CD14-positive monocyte (primary cell): ENCODE results near the gene OR2M3. TPM values are rescaled to one million over a fixed set of nuclear protein-coding genes. Genes with fewer than 3 reads are reported as not detected.

Source experiments
- DNase-seq, 3 donors: peaks; one replicate each; pipeline ENCODE4 v3.0.0-alpha.2; 2011 to 2022
- H2AFZ ChIP-seq: 2 replicates; pipeline ENCODE4 v1.6.0; 2012; ENCODE audit warnings: mild to moderate bottlenecking, low read depth, low read length, inconsistent platforms; ENCODE audit not compliant: insufficient read depth, poor library complexity, severe bottlenecking
- H3K27ac ChIP-seq, 2 donors: 1 replicate in 1 of 2; 2 replicates in 1 of 2; pipeline ENCODE4 v1.5.1; 2012 to 2013; ENCODE audit warnings: low read length in 2 of 2, control low read depth in 1 of 2, inconsistent platforms in 1 of 2, low read depth in 1 of 2, mild to moderate bottlenecking in 1 of 2
- H3K27me3 ChIP-seq, 2 donors: one replicate each; pipeline versions ENCODE4 v1.6.0 to v1.6.1; 2011 to 2013; ENCODE audit warnings: low read length in 2 of 2; ENCODE audit not compliant: control insufficient read depth in 2 of 2, insufficient read depth in 2 of 2
- H3K36me3 ChIP-seq, 2 donors: replicated peaks in 1 of 2; 1 replicate in 1 of 2; 2 replicates in 1 of 2; pipeline versions ENCODE4 v1.5.1 to v1.6.1; 2012 to 2013; ENCODE audit warnings: low read length in 2 of 2, control low read depth in 1 of 2, inconsistent platforms in 1 of 2, mild to moderate bottlenecking in 1 of 2; ENCODE audit not compliant: insufficient read depth in 2 of 2, control insufficient read depth in 1 of 2
- H3K4me1 ChIP-seq, 2 donors: 1 replicate in 1 of 2; 2 replicates in 1 of 2; pipeline versions ENCODE4 v1.5.1 to v1.6.1; 2012 to 2013; ENCODE audit warnings: low read length in 2 of 2, control low read depth in 1 of 2, inconsistent platforms in 1 of 2, mild to moderate bottlenecking in 1 of 2, moderate library complexity in 1 of 2; ENCODE audit not compliant: insufficient read depth in 2 of 2, control insufficient read depth in 1 of 2
- H3K4me2 ChIP-seq: replicated peaks from 2 replicates; pipeline ENCODE3; 2012; ENCODE audit warnings: low read length, moderate library complexity, mild to moderate bottlenecking; ENCODE audit not compliant: poor library complexity, severe bottlenecking; ENCODE audit errors: extremely low read depth
- H3K4me3 ChIP-seq, 3 experiments: fragments of 200-600 bp in 1 of 3; sonication (generic) in 1 of 3; replicated peaks in 1 of 3; 1 replicate in 2 of 3; 2 replicates in 1 of 3; pipeline ENCODE4 v1.5.1; 2011 to 2013; ENCODE audit warnings: low read length in 3 of 3, mild to moderate bottlenecking in 3 of 3, control low read depth in 2 of 3, low read depth in 2 of 3, inconsistent platforms in 1 of 3, moderate library complexity in 1 of 3
- H3K79me2 ChIP-seq: 2 replicates; pipeline ENCODE4 v1.6.0; 2012; ENCODE audit warnings: mild to moderate bottlenecking, control low read depth, inconsistent platforms, low read length, moderate library complexity; ENCODE audit not compliant: insufficient read depth
- H3K9ac ChIP-seq: 2 replicates; pipeline ENCODE4 v1.6.0; 2017; ENCODE audit warnings: low read length, mild to moderate bottlenecking; ENCODE audit not compliant: insufficient read depth, poor library complexity, severe bottlenecking
- H3K9me3 ChIP-seq, 2 donors: replicated peaks in 1 of 2; 1 replicate in 1 of 2; 2 replicates in 1 of 2; pipeline versions ENCODE4 v1.5.1 to v1.6.1; 2012 to 2013; ENCODE audit warnings: low read length in 2 of 2, control low read depth in 1 of 2; ENCODE audit not compliant: control insufficient read depth in 1 of 2, insufficient read depth in 1 of 2
- H4K20me1 ChIP-seq: 2 replicates; pipeline ENCODE4 v1.6.0; 2012; ENCODE audit warnings: mild to moderate bottlenecking, low read length, control low read depth, moderate library complexity; ENCODE audit not compliant: insufficient read depth
- H3K27ac Mint-ChIP-seq, 7 donors: one replicate each; pipeline ENCODE4 v1.8.0; 2020; ENCODE audit warnings: mild to moderate bottlenecking in 7 of 7, mixed read lengths in 7 of 7, moderate library complexity in 6 of 7, inconsistent platforms in 2 of 7
- H3K27me3 Mint-ChIP-seq, 3 donors: one replicate each; pipeline ENCODE4 v1.8.0; 2021 to 2022; ENCODE audit warnings: low read depth in 3 of 3, mild to moderate bottlenecking in 3 of 3, mixed read lengths in 3 of 3, moderate library complexity in 3 of 3, inconsistent platforms in 1 of 3
- H3K36me3 Mint-ChIP-seq, 2 donors: one replicate each; pipeline ENCODE4 v1.8.0; 2020; ENCODE audit warnings: mixed read lengths in 2 of 2, inconsistent platforms in 1 of 2, mild to moderate bottlenecking in 1 of 2
- H3K4me1 Mint-ChIP-seq: one replicate; pipeline ENCODE4 v1.8.0; 2020; ENCODE audit warnings: mild to moderate bottlenecking, mixed read lengths
- H3K4me3 Mint-ChIP-seq, 2 donors: one replicate each; pipeline ENCODE4 v1.8.0; 2020; ENCODE audit warnings: mild to moderate bottlenecking in 2 of 2, mixed read lengths in 2 of 2, moderate library complexity in 1 of 2
- H3K9me3 Mint-ChIP-seq, 7 donors: one replicate each; pipeline ENCODE4 v1.8.0; 2020 to 2022; ENCODE audit warnings: mixed read lengths in 7 of 7, mild to moderate bottlenecking in 6 of 7, moderate library complexity in 6 of 7, inconsistent platforms in 2 of 7
- WGBS: methylation state at CpG from one replicate; pipeline ENCODE4 v1.1.5; 2013; ENCODE audit warnings: missing lambda C conversion rate; ENCODE audit not compliant: insufficient coverage; 5-methylcytosine and 5-hydroxymethylcytosine counted together
- intact Hi-C, 2 donors: fragments of 100-400 bp; cut with micrococcal nuclease; formaldehyde crosslinking; loops; one replicate each; pipeline versions ENCODE4 v1.15.0 to v1.15.1; 2023
- polyA plus RNA-seq, 3 donors: library from polyadenylated mRNA; depleted of rRNA in 1 of 3; unstranded in 2 of 3; stranded (reverse) in 1 of 3; fragments of 300-500 nt in 2 of 3; fragments of >200 nt in 1 of 3; fragmentation: Illumina TruSeq in 2 of 3; gene quantifications; 1 replicate in 2 of 3; 2 replicates in 1 of 3; pipeline ENCODE4 v1.2.3, GENCODE V29; 2012 to 2021
- TF ChIP-seq, protein P1 (sequence below): fragments of 200-600 bp; IDR thresholded peaks from one replicate; pipeline ENCODE4 v1.8.0; 2022; ENCODE audit warnings: antibody characterized with exemption, mild to moderate bottlenecking

OR2M3 gene
- polyA plus RNA-seq, 3 donors: not detected

DNA sequence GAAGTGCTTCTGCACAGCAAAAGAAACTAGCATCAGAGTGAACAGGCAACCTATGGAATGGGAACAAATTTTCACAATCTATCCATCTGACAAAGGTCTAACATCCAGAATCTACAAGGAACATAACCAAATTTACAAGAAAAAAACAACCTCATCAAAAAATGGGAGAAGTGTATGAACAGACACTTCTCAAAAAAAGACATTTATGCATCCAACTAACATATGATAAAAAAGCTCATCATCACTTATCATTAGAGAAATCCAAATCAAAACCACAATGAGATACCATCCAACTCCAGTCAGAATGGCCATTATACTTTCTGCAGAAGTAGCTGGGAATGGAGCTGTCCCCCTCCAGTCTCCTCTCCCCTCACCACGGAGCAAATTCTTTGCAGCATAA lies 2.9 kb upstream of the OR2M3 start:
- H4K20me1 ChIP-seq: no peaks in the 10 kb centered on the region
- no peak for DNase-seq
- H3K4me2 ChIP-seq: no peak overlapping the region
- no peaks in the 10 kb centered on the region for H3K36me3 Mint-ChIP-seq
- H3K27ac ChIP-seq: no peak overlapping the region
- H3K9ac ChIP-seq: no peak overlapping the region
- peaks cover 0 to 1% (median 0%) of the 10 kb centered on the region in 3 donors for H3K27me3 Mint-ChIP-seq
- WGBS: 60% methylated on average over 1 of the region's 1 CpG
- no peaks in the 10 kb centered on the region for H3K4me1 Mint-ChIP-seq
- intact Hi-C loops: no loop called here
- H3K27me3 ChIP-seq: no peaks in the 10 kb centered on the region
- H3K4me1 ChIP-seq: no peaks in the 10 kb centered on the region
- H3K79me2 ChIP-seq: no peaks in the 10 kb centered on the region
- no peaks in the 10 kb centered on the region for H3K36me3 ChIP-seq
- H2AFZ ChIP-seq: no peak overlapping the region
- peaks cover 0 to 4% of the 10 kb centered on the region in 2 donors for H3K9me3 ChIP-seq
- H3K4me3 ChIP-seq: no peak overlapping the region
- H3K27ac Mint-ChIP-seq: no peak overlapping the region
- H3K9me3 Mint-ChIP-seq: peaks cover 8 to 18% (median 14%) of the 10 kb centered on the region in 7 donors
- H3K4me3 Mint-ChIP-seq: no peak overlapping the region
- TF ChIP-seq, protein P1, sequence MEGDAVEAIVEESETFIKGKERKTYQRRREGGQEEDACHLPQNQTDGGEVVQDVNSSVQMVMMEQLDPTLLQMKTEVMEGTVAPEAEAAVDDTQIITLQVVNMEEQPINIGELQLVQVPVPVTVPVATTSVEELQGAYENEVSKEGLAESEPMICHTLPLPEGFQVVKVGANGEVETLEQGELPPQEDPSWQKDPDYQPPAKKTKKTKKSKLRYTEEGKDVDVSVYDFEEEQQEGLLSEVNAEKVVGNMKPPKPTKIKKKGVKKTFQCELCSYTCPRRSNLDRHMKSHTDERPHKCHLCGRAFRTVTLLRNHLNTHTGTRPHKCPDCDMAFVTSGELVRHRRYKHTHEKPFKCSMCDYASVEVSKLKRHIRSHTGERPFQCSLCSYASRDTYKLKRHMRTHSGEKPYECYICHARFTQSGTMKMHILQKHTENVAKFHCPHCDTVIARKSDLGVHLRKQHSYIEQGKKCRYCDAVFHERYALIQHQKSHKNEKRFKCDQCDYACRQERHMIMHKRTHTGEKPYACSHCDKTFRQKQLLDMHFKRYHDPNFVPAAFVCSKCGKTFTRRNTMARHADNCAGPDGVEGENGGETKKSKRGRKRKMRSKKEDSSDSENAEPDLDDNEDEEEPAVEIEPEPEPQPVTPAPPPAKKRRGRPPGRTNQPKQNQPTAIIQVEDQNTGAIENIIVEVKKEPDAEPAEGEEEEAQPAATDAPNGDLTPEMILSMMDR: no peak

DNA sequence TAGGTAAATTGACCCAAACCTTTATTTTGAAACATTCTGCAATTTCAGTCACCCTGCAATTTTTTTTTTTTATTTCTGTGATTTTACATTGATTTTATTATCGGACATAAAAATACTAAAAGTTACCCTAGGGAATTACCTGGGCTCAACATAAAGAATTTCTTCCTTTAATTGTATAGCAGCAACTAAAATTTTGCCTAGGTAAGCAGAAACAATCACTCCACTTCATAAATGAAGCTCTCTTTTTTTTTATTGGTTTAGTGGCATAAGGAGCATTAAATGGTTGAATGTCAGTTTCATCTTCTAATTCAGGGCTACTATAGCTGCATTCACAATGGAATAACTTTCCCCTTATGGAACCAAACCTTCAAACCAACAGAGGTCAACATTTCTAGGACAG lies 18.8 kb downstream of the OR2M3 start:
- DNase-seq: no peak
- H3K4me1 ChIP-seq: peaks cover 0 to 7% of the 10 kb centered on the region in 2 donors
- Mint-ChIP-seq H3K27ac (no peak overlapping the region), H3K27me3 (no peaks in the 10 kb centered on the region), H3K4me1 (peaks cover 10% of the 10 kb centered on the region), H3K9me3 (peaks cover 0 to 11% (median 3%) of the 10 kb centered on the region in 7 donors), H3K36me3 (no peaks in the 10 kb centered on the region), H3K4me3 (no peak overlapping the region)
- no peak overlapping the region for H3K27ac ChIP-seq
- no peaks in the 10 kb centered on the region for H3K27me3 ChIP-seq
- H3K36me3 ChIP-seq: no peaks in the 10 kb centered on the region
- H3K9ac ChIP-seq: no peak overlapping the region
- H4K20me1 ChIP-seq: no peaks in the 10 kb centered on the region
- no peaks in the 10 kb centered on the region for H3K9me3 ChIP-seq
- no peak overlapping the region for H3K4me3 ChIP-seq
- WGBS: no CpG with 5 or more reads among the region's 1 CpG
- intact Hi-C loops: no loop called here
- H2AFZ ChIP-seq: no peak overlapping the region
- H3K79me2 ChIP-seq: no peaks in the 10 kb centered on the region
- H3K4me2 ChIP-seq: no peak overlapping the region
- TF ChIP-seq, protein P1: no peak
